ENCODE measurements around the gene AKT1.

DNA sequence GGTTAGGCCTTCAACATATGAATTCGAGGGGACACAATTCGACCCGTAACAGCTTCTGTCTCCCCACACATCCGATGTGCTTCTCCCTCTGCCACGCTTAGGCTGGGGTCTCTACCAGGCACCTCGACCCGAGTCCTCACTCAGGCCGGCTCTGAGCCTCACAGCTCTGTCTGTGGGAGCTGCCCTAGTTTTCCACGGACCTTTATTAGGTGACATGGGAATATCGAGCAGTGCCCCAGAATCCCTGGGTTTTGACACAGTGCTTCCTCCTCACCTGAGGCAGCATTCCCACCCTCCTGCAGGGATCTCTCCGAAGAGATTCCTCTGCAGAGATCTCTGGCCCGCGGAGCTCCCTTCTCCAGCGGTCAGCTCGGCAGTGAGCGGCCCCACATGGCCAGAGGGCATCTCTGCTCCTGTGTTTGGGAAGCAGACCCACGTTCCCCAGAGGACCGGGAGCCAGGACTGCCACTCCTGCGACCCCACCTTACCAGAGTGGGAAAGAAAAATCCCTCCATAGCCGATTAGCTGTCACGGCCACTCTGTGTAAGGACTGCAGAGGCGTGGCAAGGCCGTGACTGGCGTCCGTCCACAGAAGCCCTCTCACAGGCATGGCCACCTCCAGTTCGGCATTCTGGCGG, 26.5 kb upstream of the AKT1 start:
- no peak for TF ChIP-seq EZH2 (IDR thresholded peaks at IDR 0.05; ENCODE audit: insufficient read depth, poor library complexity, severe bottlenecking)
- TF ChIP-seq EZH2phosphoT487 (IDR thresholded peaks at IDR 0.05; ENCODE audit: insufficient read depth, low read depth) = no peak
